GM23338 (cell line): Measurements from ENCODE around the gene TP53BP2.

ENCODE experiments used
- CREB1 ChIP-seq: fragments of 250-450 bp; sonication (Bioruptor Pico); IDR thresholded peaks from 2 replicates; pipeline ENCODE4 v1.5.0; 2020; ENCODE audit warnings: low read depth, mild to moderate bottlenecking, moderate library complexity
- EZH2 ChIP-seq: fragments of 200-600 bp; sonication (generic); IDR thresholded peaks from one replicate; pipeline ENCODE4 v1.8.0; 2017; ENCODE audit warnings: antibody characterized with exemption, mild to moderate bottlenecking, low read depth; ENCODE audit not compliant: unreplicated experiment
- EZH2phosphoT487 ChIP-seq: fragments of 200-600 bp; sonication (generic); IDR thresholded peaks from one replicate; pipeline ENCODE4 v1.8.1; 2018; ENCODE audit warnings: antibody characterized with exemption; ENCODE audit not compliant: unreplicated experiment
- JUNB ChIP-seq: IDR thresholded peaks from one replicate; pipeline ENCODE4 v1.6.1; 2016; ENCODE audit warnings: antibody characterized with exemption; ENCODE audit not compliant: unreplicated experiment
- NANOG ChIP-seq: IDR thresholded peaks from 2 replicates; pipeline ENCODE4 v1.6.1; 2016; ENCODE audit warnings: antibody characterized with exemption, borderline replicate concordance
- POLR2AphosphoS5 ChIP-seq: IDR thresholded peaks from 2 replicates; pipeline ENCODE4 v1.6.1; 2016; ENCODE audit warnings: antibody characterized with exemption, low read depth
- STAT1 ChIP-seq: IDR thresholded peaks from one replicate; pipeline ENCODE4 v1.6.1; 2016; ENCODE audit warnings: antibody characterized with exemption; ENCODE audit not compliant: unreplicated experiment
- ZNF114 ChIP-seq: fragments of 250-450 bp; sonication (Bioruptor Pico); IDR thresholded peaks from 2 replicates; pipeline ENCODE4 v1.5.0; 2020; ENCODE audit warnings: mild to moderate bottlenecking, moderate library complexity
- ZNF331 ChIP-seq: fragments of 250-450 bp; sonication (Bioruptor Pico); IDR thresholded peaks from 2 replicates; pipeline ENCODE4 v1.5.0; 2020; ENCODE audit warnings: low read depth, mild to moderate bottlenecking, moderate library complexity
- TF ChIP-seq, protein P1 (sequence below), 2 experiments: fragments of 200-600 bp in 1 of 2; sonication (generic) in 1 of 2; conservative IDR thresholded peaks; 2 replicates each; pipeline versions ENCODE4 v1.5.1 to v1.6.1; 2016 to 2017; ENCODE audit warnings: antibody characterized with exemption in 2 of 2, low read depth in 2 of 2, mild to moderate bottlenecking in 2 of 2, moderate library complexity in 1 of 2
- TF ChIP-seq, protein P2 (sequence below): IDR thresholded peaks from 2 replicates; pipeline ENCODE4 v1.6.1; 2016; ENCODE audit warnings: antibody characterized with exemption
- TF ChIP-seq, protein P3 (sequence below): IDR thresholded peaks from one replicate; pipeline ENCODE4 v1.6.1; 2018; ENCODE audit warnings: antibody characterized with exemption; ENCODE audit not compliant: unreplicated experiment
- TF ChIP-seq, protein P4 (sequence below): fragments of 250-450 bp; sonication (Bioruptor Pico); IDR thresholded peaks from 2 replicates; pipeline ENCODE4 v1.5.0; 2020; ENCODE audit warnings: mild to moderate bottlenecking, moderate library complexity

DNA sequence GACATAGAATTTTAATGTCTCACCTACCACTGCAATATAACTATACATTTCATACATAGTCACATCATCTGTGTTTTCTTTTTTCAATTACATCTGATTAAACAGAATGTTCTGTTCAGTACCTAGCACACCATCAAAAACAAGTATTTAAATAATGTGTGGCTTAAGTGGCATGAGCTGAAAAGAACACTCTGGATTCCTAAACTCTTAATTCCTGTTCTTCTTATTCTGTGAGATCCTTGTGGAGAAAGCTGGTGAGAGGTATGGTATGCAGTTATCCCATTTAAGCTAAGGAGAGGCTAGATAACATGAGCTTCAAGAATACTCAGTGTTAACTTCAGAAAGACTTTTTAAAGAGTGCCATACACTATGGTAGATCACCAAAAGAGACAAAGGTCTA lies 5.5 kb downstream of the TP53BP2 start:
- TF ChIP-seq, protein P1, sequence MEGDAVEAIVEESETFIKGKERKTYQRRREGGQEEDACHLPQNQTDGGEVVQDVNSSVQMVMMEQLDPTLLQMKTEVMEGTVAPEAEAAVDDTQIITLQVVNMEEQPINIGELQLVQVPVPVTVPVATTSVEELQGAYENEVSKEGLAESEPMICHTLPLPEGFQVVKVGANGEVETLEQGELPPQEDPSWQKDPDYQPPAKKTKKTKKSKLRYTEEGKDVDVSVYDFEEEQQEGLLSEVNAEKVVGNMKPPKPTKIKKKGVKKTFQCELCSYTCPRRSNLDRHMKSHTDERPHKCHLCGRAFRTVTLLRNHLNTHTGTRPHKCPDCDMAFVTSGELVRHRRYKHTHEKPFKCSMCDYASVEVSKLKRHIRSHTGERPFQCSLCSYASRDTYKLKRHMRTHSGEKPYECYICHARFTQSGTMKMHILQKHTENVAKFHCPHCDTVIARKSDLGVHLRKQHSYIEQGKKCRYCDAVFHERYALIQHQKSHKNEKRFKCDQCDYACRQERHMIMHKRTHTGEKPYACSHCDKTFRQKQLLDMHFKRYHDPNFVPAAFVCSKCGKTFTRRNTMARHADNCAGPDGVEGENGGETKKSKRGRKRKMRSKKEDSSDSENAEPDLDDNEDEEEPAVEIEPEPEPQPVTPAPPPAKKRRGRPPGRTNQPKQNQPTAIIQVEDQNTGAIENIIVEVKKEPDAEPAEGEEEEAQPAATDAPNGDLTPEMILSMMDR (conservative IDR thresholded peaks at IDR 0.05; ENCODE audit: low read depth in 2 of 2) = no peak
- TF ChIP-seq JUNB (no peak), POLR2AphosphoS5 (no peak), CREB1 (no peak), EZH2phosphoT487 (no peak), EZH2 (no peak), STAT1 (no peak), NANOG (no peak), ZNF114 (CRISPR knock-in tag) (no peak), ZNF331 (CRISPR knock-in tag) (no peak)
- TF ChIP-seq, protein P2, sequence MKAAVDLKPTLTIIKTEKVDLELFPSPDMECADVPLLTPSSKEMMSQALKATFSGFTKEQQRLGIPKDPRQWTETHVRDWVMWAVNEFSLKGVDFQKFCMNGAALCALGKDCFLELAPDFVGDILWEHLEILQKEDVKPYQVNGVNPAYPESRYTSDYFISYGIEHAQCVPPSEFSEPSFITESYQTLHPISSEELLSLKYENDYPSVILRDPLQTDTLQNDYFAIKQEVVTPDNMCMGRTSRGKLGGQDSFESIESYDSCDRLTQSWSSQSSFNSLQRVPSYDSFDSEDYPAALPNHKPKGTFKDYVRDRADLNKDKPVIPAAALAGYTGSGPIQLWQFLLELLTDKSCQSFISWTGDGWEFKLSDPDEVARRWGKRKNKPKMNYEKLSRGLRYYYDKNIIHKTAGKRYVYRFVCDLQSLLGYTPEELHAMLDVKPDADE = no peak
- TF ChIP-seq, protein P3, sequence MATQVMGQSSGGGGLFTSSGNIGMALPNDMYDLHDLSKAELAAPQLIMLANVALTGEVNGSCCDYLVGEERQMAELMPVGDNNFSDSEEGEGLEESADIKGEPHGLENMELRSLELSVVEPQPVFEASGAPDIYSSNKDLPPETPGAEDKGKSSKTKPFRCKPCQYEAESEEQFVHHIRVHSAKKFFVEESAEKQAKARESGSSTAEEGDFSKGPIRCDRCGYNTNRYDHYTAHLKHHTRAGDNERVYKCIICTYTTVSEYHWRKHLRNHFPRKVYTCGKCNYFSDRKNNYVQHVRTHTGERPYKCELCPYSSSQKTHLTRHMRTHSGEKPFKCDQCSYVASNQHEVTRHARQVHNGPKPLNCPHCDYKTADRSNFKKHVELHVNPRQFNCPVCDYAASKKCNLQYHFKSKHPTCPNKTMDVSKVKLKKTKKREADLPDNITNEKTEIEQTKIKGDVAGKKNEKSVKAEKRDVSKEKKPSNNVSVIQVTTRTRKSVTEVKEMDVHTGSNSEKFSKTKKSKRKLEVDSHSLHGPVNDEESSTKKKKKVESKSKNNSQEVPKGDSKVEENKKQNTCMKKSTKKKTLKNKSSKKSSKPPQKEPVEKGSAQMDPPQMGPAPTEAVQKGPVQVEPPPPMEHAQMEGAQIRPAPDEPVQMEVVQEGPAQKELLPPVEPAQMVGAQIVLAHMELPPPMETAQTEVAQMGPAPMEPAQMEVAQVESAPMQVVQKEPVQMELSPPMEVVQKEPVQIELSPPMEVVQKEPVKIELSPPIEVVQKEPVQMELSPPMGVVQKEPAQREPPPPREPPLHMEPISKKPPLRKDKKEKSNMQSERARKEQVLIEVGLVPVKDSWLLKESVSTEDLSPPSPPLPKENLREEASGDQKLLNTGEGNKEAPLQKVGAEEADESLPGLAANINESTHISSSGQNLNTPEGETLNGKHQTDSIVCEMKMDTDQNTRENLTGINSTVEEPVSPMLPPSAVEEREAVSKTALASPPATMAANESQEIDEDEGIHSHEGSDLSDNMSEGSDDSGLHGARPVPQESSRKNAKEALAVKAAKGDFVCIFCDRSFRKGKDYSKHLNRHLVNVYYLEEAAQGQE = no peak
- TF ChIP-seq, protein P4, sequence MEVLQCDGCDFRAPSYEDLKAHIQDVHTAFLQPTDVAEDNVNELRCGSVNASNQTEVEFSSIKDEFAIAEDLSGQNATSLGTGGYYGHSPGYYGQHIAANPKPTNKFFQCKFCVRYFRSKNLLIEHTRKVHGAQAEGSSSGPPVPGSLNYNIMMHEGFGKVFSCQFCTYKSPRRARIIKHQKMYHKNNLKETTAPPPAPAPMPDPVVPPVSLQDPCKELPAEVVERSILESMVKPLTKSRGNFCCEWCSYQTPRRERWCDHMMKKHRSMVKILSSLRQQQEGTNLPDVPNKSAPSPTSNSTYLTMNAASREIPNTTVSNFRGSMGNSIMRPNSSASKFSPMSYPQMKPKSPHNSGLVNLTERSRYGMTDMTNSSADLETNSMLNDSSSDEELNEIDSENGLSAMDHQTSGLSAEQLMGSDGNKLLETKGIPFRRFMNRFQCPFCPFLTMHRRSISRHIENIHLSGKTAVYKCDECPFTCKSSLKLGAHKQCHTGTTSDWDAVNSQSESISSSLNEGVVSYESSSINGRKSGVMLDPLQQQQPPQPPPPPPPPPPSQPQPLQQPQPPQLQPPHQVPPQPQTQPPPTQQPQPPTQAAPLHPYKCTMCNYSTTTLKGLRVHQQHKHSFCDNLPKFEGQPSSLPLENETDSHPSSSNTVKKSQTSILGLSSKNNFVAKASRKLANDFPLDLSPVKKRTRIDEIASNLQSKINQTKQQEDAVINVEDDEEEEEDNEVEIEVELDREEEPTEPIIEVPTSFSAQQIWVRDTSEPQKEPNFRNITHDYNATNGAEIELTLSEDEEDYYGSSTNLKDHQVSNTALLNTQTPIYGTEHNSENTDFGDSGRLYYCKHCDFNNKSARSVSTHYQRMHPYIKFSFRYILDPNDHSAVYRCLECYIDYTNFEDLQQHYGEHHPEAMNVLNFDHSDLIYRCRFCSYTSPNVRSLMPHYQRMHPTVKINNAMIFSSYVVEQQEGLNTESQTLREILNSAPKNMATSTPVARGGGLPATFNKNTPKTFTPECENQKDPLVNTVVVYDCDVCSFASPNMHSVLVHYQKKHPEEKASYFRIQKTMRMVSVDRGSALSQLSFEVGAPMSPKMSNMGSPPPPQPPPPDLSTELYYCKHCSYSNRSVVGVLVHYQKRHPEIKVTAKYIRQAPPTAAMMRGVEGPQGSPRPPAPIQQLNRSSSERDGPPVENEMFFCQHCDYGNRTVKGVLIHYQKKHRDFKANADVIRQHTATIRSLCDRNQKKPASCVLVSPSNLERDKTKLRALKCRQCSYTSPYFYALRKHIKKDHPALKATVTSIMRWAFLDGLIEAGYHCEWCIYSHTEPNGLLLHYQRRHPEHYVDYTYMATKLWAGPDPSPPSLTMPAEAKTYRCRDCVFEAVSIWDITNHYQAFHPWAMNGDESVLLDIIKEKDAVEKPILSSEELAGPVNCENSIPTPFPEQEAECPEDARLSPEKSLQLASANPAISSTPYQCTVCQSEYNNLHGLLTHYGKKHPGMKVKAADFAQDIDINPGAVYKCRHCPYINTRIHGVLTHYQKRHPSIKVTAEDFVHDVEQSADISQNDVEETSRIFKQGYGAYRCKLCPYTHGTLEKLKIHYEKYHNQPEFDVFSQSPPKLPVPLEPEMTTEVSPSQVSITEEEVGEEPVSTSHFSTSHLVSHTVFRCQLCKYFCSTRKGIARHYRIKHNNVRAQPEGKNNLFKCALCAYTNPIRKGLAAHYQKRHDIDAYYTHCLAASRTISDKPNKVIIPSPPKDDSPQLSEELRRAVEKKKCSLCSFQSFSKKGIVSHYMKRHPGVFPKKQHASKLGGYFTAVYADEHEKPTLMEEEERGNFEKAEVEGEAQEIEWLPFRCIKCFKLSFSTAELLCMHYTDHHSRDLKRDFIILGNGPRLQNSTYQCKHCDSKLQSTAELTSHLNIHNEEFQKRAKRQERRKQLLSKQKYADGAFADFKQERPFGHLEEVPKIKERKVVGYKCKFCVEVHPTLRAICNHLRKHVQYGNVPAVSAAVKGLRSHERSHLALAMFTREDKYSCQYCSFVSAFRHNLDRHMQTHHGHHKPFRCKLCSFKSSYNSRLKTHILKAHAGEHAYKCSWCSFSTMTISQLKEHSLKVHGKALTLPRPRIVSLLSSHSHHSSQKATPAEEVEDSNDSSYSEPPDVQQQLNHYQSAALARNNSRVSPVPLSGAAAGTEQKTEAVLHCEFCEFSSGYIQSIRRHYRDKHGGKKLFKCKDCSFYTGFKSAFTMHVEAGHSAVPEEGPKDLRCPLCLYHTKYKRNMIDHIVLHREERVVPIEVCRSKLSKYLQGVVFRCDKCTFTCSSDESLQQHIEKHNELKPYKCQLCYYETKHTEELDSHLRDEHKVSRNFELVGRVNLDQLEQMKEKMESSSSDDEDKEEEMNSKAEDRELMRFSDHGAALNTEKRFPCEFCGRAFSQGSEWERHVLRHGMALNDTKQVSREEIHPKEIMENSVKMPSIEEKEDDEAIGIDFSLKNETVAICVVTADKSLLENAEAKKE (CRISPR knock-in tag) = no peak
